IMR-90 (cell line): ENCODE results near the gene RDH16. TPM values are rescaled to one million over a fixed set of nuclear protein-coding genes. Genes with fewer than 3 reads are reported as not detected.

Source experiments
- ATAC-seq: fragments of 200-7000 bp; cut with Tn5 transposase; 2 replicates; pipeline ENCODE4 v1.9.1; 2020; ENCODE audit warnings: low read depth, mild to moderate bottlenecking, moderate library complexity
- BruUV-seq: library from RNA; stranded (reverse); fragments of 400-500 nt; replicated peaks from 2 replicates; lab custom pipeline; 2021; lab: Mats Ljungman, UMichigan
- CTCF ChIA-PET: fragments of 300-600 bp; formaldehyde crosslinking; extraction: SDS; loops from one replicate; lab custom pipeline; 2021; ENCODE audit warnings: antibody characterized with exemption; lab: Yijun Ruan, JAX
- POLR2A ChIA-PET: fragments of 300-600 bp; sonication (Branson Sonifier 250); formaldehyde crosslinking; loops from one replicate; lab custom pipeline; 2022; ENCODE audit warnings: antibody characterized with exemption; ENCODE audit not compliant: unreplicated experiment; lab: Charles Lee
- DNase-seq: peaks from one replicate; pipeline ENCODE4 v3.0.0; 2013
- H2AFZ ChIP-seq: replicated peaks from 2 replicates; pipeline ENCODE3; 2013; ENCODE audit warnings: low read length, mild to moderate bottlenecking; ENCODE audit not compliant: poor library complexity
- H2AK5ac ChIP-seq: 2 replicates; pipeline ENCODE4 v1.6.1; 2013; ENCODE audit warnings: low read depth, low read length, inconsistent platforms
- H2AK9ac ChIP-seq: replicated peaks from 2 replicates; pipeline ENCODE3; 2013; ENCODE audit warnings: mild to moderate bottlenecking, low read depth, low read length, moderate library complexity; ENCODE audit not compliant: poor library complexity
- H2BK120ac ChIP-seq: 2 replicates; pipeline ENCODE4 v1.6.1; 2013; ENCODE audit warnings: low read depth, low read length, inconsistent platforms
- H2BK15ac ChIP-seq: 3 replicates; pipeline ENCODE4 v1.6.1; 2013; ENCODE audit warnings: low read depth, low read length, inconsistent platforms
- H2BK20ac ChIP-seq: 2 replicates; pipeline ENCODE4 v1.6.1; 2013; ENCODE audit warnings: low read depth, mild to moderate bottlenecking, inconsistent platforms, low read length, moderate library complexity
- H2BK5ac ChIP-seq: 2 replicates; pipeline ENCODE4 v1.6.1; 2013; ENCODE audit warnings: mild to moderate bottlenecking, low read depth, low read length, inconsistent platforms; ENCODE audit not compliant: poor library complexity, severe bottlenecking
- H3K14ac ChIP-seq: replicated peaks from 2 replicates; pipeline ENCODE4 v1.6.1; 2013; ENCODE audit warnings: low read depth, low read length, inconsistent platforms
- H3K18ac ChIP-seq: 2 replicates; pipeline ENCODE4 v1.6.1; 2013; ENCODE audit warnings: low read depth, low read length, control low read depth
- H3K23ac ChIP-seq: 2 replicates; pipeline ENCODE4 v1.6.1; 2013; ENCODE audit warnings: low read depth, low read length, inconsistent platforms
- H3K27ac ChIP-seq: 2 replicates; pipeline ENCODE4 v1.5.1; 2013; ENCODE audit warnings: mild to moderate bottlenecking, control low read depth, low read length; ENCODE audit not compliant: insufficient read depth
- H3K27me3 ChIP-seq: 2 replicates; pipeline ENCODE4 v1.6.1; 2013; ENCODE audit warnings: low read length; ENCODE audit not compliant: control insufficient read depth, insufficient read depth
- H3K36me3 ChIP-seq: 2 replicates; pipeline ENCODE4 v1.6.1; 2013; ENCODE audit warnings: low read length, mixed read lengths; ENCODE audit not compliant: control insufficient read depth, insufficient read depth
- H3K4ac ChIP-seq: 2 replicates; pipeline ENCODE4 v1.6.1; 2013; ENCODE audit warnings: low read depth, low read length, inconsistent platforms
- H3K4me1 ChIP-seq: 2 replicates; pipeline ENCODE4 v1.6.1; 2013; ENCODE audit warnings: low read length, mixed read lengths; ENCODE audit not compliant: control insufficient read depth, insufficient read depth
- H3K4me2 ChIP-seq: 2 replicates; pipeline ENCODE4 v1.6.1; 2013; ENCODE audit warnings: low read depth, mild to moderate bottlenecking, control low read depth, low read length, moderate library complexity
- H3K4me3 ChIP-seq: 2 replicates; pipeline ENCODE4 v1.5.1; 2013; ENCODE audit warnings: low read depth, mild to moderate bottlenecking, control low read depth, low read length, moderate library complexity; ENCODE audit not compliant: insufficient read depth
- H3K56ac ChIP-seq: 2 replicates; pipeline ENCODE4 v1.6.1; 2013; ENCODE audit warnings: low read length, inconsistent platforms; ENCODE audit not compliant: insufficient read depth; ENCODE audit errors: extremely low read depth
- H3K79me1 ChIP-seq, 2 experiments: 2 replicates each; pipeline ENCODE4 v1.6.1; 2013; ENCODE audit warnings: low read length in 2 of 2, inconsistent platforms in 1 of 2, low read depth in 1 of 2
- H3K9ac ChIP-seq: 2 replicates; pipeline ENCODE4 v1.6.1; 2013; ENCODE audit warnings: low read depth, low read length, control low read depth
- H3K9me1 ChIP-seq: 2 replicates; pipeline ENCODE4 v1.6.1; 2013; ENCODE audit warnings: low read length, inconsistent platforms; ENCODE audit not compliant: insufficient read depth
- H3K9me3 ChIP-seq: 2 replicates; pipeline ENCODE4 v1.6.1; 2013; ENCODE audit warnings: low read length; ENCODE audit not compliant: control insufficient read depth, insufficient read depth
- H4K20me1 ChIP-seq: 2 replicates; pipeline ENCODE4 v1.6.1; 2013; ENCODE audit warnings: low read length, inconsistent platforms; ENCODE audit not compliant: insufficient read depth
- H4K5ac ChIP-seq: 2 replicates; pipeline ENCODE4 v1.6.1; 2013; ENCODE audit warnings: mild to moderate bottlenecking, low read depth, low read length, control low read depth
- H4K8ac ChIP-seq, 2 experiments: 2 replicates each; pipeline ENCODE4 v1.6.1; 2013; ENCODE audit warnings: low read depth in 2 of 2, low read length in 2 of 2, control low read depth in 1 of 2, inconsistent platforms in 1 of 2
- H4K91ac ChIP-seq: 2 replicates; pipeline ENCODE4 v1.6.1; 2013; ENCODE audit warnings: low read depth, low read length, inconsistent platforms; ENCODE audit not compliant: insufficient read depth
- CEBPB ChIP-seq: IDR thresholded peaks from 2 replicates; pipeline ENCODE4 v1.6.1; 2012; ENCODE audit warnings: low read depth, low read length, improper control_type of control experiment
- CHD1 ChIP-seq: IDR thresholded peaks from 2 replicates; pipeline ENCODE4 v1.6.1; 2012; ENCODE audit warnings: low read depth, low read length, improper control_type of control experiment
- MAFK ChIP-seq: IDR thresholded peaks from 2 replicates; pipeline ENCODE4 v1.6.1; 2012; ENCODE audit warnings: low read depth, low read length, improper control_type of control experiment
- MAZ ChIP-seq: IDR thresholded peaks from 2 replicates; pipeline ENCODE4 v1.6.1; 2012; ENCODE audit warnings: low read depth, mild to moderate bottlenecking, low read length, improper control_type of control experiment, moderate library complexity, borderline replicate concordance
- POLR2A ChIP-seq: IDR thresholded peaks from 2 replicates; pipeline ENCODE4 v1.6.1; 2012; ENCODE audit warnings: mild to moderate bottlenecking, low read depth, low read length
- RAD21 ChIP-seq: IDR thresholded peaks from 2 replicates; pipeline ENCODE4 v1.6.1; 2012; ENCODE audit warnings: low read length, improper control_type of control experiment
- RCOR1 ChIP-seq: IDR thresholded peaks from 2 replicates; pipeline ENCODE4 v1.6.1; 2012; ENCODE audit warnings: mild to moderate bottlenecking, low read length, improper control_type of control experiment; ENCODE audit not compliant: insufficient replicate concordance
- SMC3 ChIP-seq: fragments of 150-350 bp; IDR thresholded peaks from 2 replicates; pipeline ENCODE4 v1.6.1; 2016; ENCODE audit warnings: low read depth, mild to moderate bottlenecking, antibody characterized with exemption, low read length, moderate library complexity
- WGBS, 2 experiments: methylation state at CpG; one replicate each; pipeline versions ENCODE4 v1.1.5 to v1.1.7; 2013; ENCODE audit warnings: missing lambda C conversion rate in 2 of 2; ENCODE audit not compliant: insufficient read length in 1 of 2; ENCODE audit errors: extremely low coverage in 2 of 2; 5-methylcytosine and 5-hydroxymethylcytosine counted together
- dilution Hi-C: fragments of 300-500 bp; cut with HindIII; formaldehyde crosslinking; loops from one replicate; pipeline ENCODE4 v1.14.3; 2018; ENCODE audit warnings: low sequenced_read_pairs; ENCODE audit not compliant: unreplicated experiment
- in situ Hi-C: fragments of 300-500 bp; cut with MboI; formaldehyde crosslinking; loops from 3 replicates; pipeline ENCODE4 v1.14.3; 2019; ENCODE audit warnings: low sequenced_read_pairs, inconsistent platforms, mixed read lengths
- intact Hi-C: fragments of 100-400 bp; cut with micrococcal nuclease; formaldehyde crosslinking; loops from 2 replicates; pipeline ENCODE4 v1.10.0; 2022
- polyA plus RNA-seq, 3 experiments: library from polyadenylated mRNA; depleted of rRNA; stranded (reverse); fragments of >200 nt; gene quantifications; 2 replicates each; pipeline ENCODE4 v1.2.3, GENCODE V29; 2012; ENCODE audit warnings: low replicate concordance in 1 of 3
- total RNA-seq: library from RNA; depleted of rRNA; stranded (reverse); fragments of >200 nt; gene quantifications from 2 replicates; pipeline ENCODE4 v1.2.3, GENCODE V29; 2012

Gene RDH16
- total and polyA plus RNA-seq, 2 of the 4 experiments (the other 2 are of a cell fraction), result not detected

DNA sequence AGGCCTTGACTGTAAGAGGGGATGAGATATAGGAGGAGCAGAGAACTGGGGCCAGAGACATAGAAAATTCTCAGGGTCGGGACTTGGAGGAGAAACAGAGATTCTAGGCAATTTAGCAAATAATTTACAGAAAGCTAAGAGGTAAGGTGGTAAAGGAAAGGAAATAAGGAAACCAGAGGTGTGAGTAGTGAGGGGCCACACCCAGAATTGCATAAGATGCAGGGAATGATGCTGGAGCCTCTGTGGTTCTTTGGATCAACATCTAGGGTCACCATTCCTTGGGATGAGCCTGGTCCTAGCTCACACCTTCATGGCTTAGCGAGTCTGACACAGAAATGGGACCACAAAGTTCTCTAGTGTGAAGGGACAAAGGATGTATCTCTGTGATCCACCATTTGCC is 22.3 kb downstream of the RDH16 start:
- H3K27me3 ChIP-seq, result peaks cover 31% of the 10 kb centered on the region
- ChIA-PET CTCF (no interaction called here), POLR2A (no interaction called here)
- intact Hi-C loops, result no loop called here
- H4K5ac ChIP-seq, result no peak overlapping the region
- no peaks in the 10 kb centered on the region; the same call in 1 of the 2 replicates for H3K4me1 ChIP-seq
- no peak overlapping the region for H3K9ac ChIP-seq
- H3K36me3 ChIP-seq, result no peaks in the 10 kb centered on the region
- H3K18ac ChIP-seq, result no peak overlapping the region
- no peak overlapping the region for H3K27ac ChIP-seq
- no peak overlapping the region for H3K4me2 ChIP-seq
- H3K23ac ChIP-seq, result no peak overlapping the region
- no peak overlapping the region for H3K14ac ChIP-seq
- H3K4me3 ChIP-seq, result no peak overlapping the region
- H3K79me1 ChIP-seq, result no peaks in the 10 kb centered on the region
- no peaks in the 10 kb centered on the region for H3K9me3 ChIP-seq
- no peak overlapping the region for H2AFZ ChIP-seq
- no peaks in the 10 kb centered on the region; the same call in 1 of the 2 replicates for H3K9me1 ChIP-seq
- no peak for ATAC-seq
- no peak overlapping the region for H3K4ac ChIP-seq
- 17% methylated on average over 1 of the region's 2 CpGs; no CpG with 5 or more reads in 1 of the 2 experiments for WGBS, 2 experiments
- in situ Hi-C loops, result no loop called here
- H4K8ac ChIP-seq, result no peak overlapping the region
- no peak overlapping the region for H2AK5ac ChIP-seq
- H2AK9ac ChIP-seq, result no peak overlapping the region
- no peak overlapping the region for H2BK15ac ChIP-seq
- dilution Hi-C loops, result no loop called here
- no TSS peak for BruUV-seq
- DNase-seq, result no peak
- no peak overlapping the region for H4K91ac ChIP-seq
- H4K20me1 ChIP-seq, result no peaks in the 10 kb centered on the region
- H2BK20ac ChIP-seq, result no peak overlapping the region
- no peak overlapping the region for H2BK5ac ChIP-seq
- TF ChIP-seq MAFK (no peak), RAD21 (no peak), MAZ (no peak), CEBPB (no peak), CHD1 (no peak), POLR2A (no peak), SMC3 (no peak), RCOR1 (no peak)
- H2BK120ac ChIP-seq, result no peak overlapping the region
- no peak overlapping the region for H3K56ac ChIP-seq
